GM18909 (cell line): ENCODE measurements around the gene GTF2H1.
"Not testable (repeated sequence)": the region's sequence is repeated elsewhere in the genome, so short reads cannot be mapped to it uniquely, and the experiment has no call there.

Experiments used
- ATAC-seq: cut with Tn5 transposase; IDR thresholded peaks from one replicate; pipeline ENCODE4 v1.9.1; 2021; ENCODE audit warnings: mild to moderate bottlenecking; ENCODE audit not compliant: unreplicated experiment, poor library complexity

GTF2H1 gene

GRCh38 chr11:18315893-18316292, 6.5 kb upstream of the GTF2H1 start:
- ATAC-seq = no peak

GRCh38 chr11:18317551-18317950, 4.8 kb upstream of the GTF2H1 start:
- ATAC-seq = no peak

GRCh38 chr11:18319914-18320313, 2.5 kb upstream of the GTF2H1 start:
- ATAC-seq = no peak

DNA sequence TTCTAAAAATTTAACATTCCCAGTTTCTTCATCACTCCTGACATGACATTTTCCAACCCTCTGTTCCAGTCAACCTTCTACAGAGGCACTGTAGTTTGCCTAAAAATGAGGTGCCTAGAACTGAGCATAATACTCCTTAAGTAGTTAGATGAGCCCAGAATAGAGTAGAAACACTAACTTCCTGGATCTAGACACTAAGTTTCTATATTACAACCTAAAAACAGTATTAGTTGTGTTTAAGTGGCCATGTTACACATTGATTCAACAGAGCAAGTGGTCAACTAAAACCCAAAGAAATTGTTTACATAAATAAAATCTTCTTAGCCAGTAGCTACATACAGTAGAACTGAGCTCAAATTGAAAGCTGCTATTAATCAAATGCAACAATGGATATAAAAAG, 1.8 kb upstream of the GTF2H1 start:
- no peak for ATAC-seq

GRCh38 chr11:18321578-18321968, 794 bp upstream of the GTF2H1 start:
- ATAC-seq = peak; percentile 5

DNA sequence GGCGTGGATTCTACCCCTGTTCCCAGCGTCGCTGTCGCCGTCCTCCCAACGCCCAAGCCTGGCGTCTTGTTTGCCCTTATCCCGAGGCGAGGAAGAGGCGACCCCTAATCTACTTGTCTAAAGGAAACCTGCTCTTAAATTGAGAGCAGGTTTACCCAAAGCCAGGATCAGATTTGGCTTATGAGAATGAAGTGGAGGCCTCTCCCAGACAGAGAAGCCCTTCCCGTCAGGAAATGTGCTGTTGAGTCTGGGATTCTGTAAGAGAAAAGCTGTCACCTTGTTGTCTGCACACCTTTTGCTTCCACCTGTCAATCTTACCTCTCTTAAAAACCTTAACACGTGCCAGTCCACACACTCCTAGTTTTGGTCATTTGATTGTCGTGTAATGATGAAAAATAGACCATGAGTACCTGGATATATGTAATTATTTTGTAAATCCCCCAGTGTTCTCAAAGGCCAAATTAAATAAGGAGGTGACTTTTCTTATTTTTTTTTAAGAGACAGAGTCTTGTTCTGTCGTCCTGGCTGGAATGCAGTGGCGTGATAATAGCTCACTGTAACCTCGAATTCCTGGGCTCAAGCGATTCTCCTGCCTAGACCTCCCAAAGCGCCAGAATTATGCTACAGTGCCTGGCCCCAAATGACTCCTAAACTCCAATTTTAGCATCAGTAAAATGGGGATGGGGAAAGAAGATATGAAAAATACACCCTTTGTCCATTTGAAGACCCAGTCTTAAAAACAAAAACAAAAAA, 627 bp downstream of the GTF2H1 start:
- ATAC-seq = no peak

DNA sequence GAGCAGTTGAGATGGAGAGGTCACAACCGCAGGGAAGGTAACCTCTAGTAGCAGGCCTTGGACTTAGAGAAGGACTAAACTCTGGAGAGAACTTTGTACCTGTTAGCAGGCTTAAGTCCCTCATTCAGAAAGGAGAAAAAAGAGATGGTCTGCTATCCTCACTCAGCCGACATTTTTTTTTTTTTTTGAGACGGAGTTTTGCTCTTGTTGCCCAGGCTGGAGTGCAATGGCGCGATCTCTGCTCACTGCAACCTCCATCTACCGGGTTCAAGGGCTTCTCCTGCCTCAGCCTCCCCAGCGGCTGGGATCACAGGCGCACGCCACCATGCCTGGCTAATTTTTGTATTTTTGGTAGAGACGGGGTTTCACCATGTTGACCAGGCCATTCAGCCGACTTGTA, 1.5 kb downstream of the GTF2H1 start:
- not testable (repeated sequence) for ATAC-seq

- ATAC-seq = no peak
Measured at GRCh38 chr11:18324381-18324780, 2.0 kb downstream of the GTF2H1 start.

DNA sequence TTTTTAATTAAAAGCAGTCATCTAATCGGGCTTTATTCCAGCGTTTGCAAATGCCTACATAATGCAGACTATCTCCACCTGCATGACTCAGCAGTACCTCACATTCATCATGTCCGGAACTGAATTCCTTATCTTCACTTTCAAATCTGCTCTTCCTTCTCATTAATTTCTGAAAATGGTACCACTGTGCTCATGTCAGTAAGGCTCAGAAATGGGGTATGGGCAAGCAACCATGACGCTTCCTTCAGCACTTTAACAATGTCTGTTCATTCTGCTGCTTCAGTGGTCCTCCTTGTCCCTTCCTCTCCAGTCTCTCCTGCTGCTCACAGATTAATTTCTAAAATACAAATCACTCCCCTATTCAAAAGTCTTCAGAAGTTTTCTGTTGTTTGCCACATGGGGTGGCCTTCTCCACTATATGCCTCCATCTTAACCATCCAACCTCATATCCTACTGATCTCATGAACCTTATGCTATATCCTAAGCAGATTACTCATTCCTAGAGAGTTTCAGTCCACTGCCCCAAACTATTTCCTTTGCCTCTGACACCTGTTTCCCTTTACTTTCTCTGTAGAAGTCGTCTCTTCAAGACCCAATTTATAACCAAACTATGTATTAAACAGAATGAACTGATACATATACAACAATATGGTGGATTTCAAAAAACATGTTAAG, 7.0 kb downstream of the GTF2H1 start:
- ATAC-seq = peak; percentile 63

DNA sequence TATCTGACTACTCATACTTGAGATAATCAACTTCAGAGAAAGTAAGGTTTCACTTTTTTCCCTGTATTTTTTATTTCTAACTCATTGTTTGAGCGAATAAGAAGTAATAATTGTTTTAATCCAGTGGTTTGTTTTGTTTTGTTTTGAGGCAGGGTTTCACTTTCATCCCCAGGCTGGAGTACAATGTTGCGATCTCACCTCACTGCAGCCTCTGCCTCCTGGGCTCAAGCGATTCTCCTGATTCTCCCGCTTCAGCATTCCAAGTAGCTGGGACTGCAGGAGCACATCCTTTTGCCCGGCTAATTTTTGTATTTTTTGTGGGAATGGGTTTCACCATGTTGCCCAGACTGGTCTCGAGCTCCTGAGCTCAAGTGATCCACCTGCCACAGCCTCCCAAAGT, 8.6 kb downstream of the GTF2H1 start:
- ATAC-seq = no peak

GRCh38 chr11:18332302-18332701, 9.9 kb downstream of the GTF2H1 start:
- no peak for ATAC-seq

- no peak for ATAC-seq
Measured at GRCh38 chr11:18332891-18333290, 10.5 kb downstream of the GTF2H1 start.

DNA sequence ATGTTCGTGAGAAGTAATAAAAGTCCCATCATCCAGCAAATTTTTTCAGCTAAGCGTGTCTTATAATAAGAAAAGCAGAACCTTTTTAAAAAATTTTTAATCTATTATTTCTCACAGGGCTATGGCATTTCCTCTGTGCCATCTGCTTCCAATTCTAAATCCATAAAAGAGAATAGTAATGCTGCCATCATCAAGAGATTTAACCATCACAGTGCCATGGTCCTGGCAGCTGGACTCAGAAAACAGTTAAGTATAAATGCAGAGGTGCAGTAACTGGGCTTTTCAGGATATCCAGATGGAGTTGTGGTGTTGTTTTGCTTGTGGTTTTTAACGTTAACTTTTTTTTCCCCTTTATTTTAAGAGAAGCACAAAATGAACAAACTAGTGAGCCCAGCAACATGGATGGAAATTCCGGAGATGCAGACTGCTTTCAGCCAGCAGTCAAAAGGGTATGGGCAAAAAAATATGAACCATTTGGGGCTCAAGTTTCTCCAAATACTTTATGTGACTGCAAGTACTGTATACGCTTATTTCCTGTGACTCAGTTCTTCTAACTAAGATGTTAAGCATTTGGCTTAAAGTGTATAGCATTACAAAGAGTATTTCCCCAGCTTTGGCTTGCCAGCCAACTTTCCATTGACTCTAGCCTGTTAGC, 25.2 kb downstream of the GTF2H1 start:
- no peak for ATAC-seq

DNA sequence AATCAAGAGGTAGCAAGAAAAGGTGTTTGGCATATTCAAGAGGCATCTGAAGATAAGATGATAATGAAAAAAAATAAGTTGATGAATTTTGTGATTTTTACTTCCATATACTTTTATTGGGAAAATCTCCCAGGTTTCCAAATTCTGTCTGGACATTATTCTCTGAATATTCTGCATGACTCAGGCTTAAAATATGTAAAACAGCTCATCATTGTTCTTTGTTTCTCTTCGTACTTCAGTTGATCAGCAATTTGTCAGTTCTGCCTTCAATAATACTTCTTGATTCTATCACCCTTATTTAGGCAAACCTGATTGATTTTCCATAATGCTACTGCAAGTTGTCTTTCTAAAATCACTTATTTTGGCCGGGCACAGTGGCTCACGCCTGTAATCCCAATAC, 30.2 kb downstream of the GTF2H1 start:
- no peak for ATAC-seq

DNA sequence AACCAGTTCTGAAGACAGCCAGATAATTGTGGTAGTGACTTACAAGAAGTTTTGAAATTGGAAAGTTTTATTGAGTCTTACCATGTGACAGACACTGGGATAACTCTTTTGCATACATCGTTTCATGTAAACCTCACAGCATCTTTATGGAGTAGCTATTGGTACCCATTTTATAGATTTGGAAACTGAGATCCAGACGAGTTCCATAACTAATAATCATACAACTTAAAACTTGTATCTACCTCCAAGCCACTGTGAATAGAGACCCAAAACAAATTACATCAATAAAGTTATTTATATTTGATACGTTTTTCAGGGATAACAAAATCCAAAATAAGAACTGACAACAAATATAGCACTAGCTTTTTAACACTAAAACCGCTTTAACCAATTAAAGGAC, 36.3 kb downstream of the GTF2H1 start:
- ATAC-seq = no peak

DNA sequence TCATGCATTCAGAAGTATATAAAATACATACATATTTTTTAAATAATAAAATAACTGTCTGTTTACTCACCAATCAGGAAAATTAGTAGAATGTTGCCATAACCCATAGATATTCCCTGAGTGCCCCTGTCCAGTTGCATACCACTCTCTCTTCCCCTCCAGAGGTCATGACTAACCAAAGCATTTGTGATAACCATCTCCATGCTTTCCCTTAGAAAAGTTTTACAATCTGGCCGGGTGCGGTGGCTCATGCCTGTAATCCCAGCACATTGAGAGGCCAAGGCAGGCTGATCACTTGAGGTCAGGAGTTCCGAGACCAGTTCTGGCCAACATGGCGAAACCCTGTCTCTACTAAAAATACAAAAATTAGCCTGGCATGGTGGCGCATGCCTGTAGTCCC, 38.8 kb downstream of the GTF2H1 start:
- ATAC-seq = no peak

DNA sequence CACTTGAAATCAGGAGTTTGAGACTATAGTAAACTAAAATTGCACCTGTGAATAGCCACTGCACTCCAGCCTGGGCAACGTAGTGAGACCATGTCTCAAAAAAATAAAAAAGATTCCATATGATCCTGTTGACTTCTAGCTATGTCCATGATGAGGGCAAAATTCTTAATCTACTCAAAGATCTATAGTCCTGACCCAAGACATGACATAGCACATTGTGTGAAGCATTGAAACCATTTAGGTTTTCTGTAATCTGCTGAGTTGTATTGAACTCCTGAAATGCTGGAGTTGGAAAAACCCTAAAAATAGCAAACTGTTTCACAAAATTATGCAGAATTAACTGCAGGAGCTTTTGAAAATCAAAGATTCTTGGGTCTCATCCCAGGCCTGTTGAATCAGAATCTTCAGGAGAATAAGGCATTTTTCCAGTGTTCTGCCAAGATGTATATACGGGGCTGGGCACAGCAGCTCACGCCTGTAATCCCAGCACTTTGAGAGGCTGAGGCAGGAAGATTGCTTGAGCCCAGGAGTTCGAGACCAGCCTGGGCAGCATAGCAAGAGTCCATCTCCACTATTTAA, 42.2 kb downstream of the GTF2H1 start:
- ATAC-seq = no peak

DNA sequence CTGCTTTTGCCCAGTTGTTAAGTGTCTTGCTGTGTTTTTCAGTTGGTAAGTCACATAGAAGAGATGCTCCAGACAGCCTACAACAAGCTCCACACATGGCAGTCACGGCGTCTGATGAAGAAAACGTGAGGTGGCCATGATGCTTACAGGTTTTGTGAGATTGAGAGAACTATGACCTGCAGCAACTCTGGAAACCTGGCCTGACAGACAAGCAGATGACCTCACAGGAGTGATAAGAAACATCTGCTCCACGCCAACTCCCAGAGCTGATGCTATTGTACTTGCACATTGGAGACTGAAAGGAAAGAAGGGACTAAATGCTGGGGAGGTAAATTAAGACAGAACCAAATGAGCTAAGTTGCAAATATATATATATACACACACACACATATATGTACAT, 43.4 kb downstream of the GTF2H1 start:
- ATAC-seq = no peak

- ATAC-seq = no peak
Measured at GRCh38 chr11:18366286-18366685, 43.9 kb downstream of the GTF2H1 start.

- ATAC-seq = no peak
Measured at GRCh38 chr11:18367431-18367830, 45.1 kb downstream of the GTF2H1 start.

DNA sequence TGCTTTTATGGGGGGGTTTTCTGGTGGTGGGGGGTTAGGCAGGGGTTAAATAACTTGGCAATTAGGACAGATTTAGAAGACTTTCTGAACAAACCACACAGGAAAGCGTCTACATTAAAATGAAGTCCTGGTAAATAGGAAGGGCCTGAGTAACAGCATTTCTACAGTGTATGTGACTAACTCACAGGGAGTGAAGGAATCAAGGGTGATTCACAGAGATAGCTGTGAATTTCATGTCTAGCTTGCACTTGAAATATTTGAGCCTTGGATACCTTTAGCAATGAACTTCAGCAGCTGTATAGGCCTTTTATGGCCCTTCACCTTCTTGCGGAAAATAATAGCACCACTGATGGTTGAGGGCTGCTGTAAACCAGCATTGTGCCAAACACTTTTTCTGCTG, 45.9 kb downstream of the GTF2H1 start:
- ATAC-seq = no peak
